Stimulated activated CD4-positive, alpha-beta T cell treated with anti-CD3 and anti-CD28 coated beads, Interleukin-15, amount 100 ng/mL, for 48 hours (primary cell): ENCODE measurements around the gene OR14I1.
"Not testable (repeated sequence)": the region's sequence is repeated elsewhere in the genome, so short reads cannot be mapped to it uniquely, and the experiment has no call there.

Source experiments
- DNase-seq, 2 donors: peaks; one replicate each; pipeline ENCODE4 v3.0.0-alpha.2; 2020; ENCODE audit warnings: low read depth in 2 of 2

The OR14I1 gene

GRCh38 chr1:248688527-248689298 lies 13.9 kb downstream of the OR14I1 start:
- DNase-seq: no peak

GRCh38 chr1:248686815-248687214 lies 15.8 kb downstream of the OR14I1 start:
- no peak for DNase-seq

GRCh38 chr1:248681651-248682050 lies 20.9 kb downstream of the OR14I1 start:
- no peak for DNase-seq

- DNase-seq: no peak
These were observed 32.6 kb downstream of the OR14I1 start for GRCh38 chr1:248670003-248670402.

- not testable (repeated sequence) for DNase-seq
These were observed 38.9 kb downstream of the OR14I1 start for GRCh38 chr1:248663453-248664328.

GRCh38 chr1:248656797-248657196 lies 45.8 kb downstream of the OR14I1 start:
- not testable (repeated sequence) for DNase-seq

GRCh38 chr1:248655354-248655753 lies 47.2 kb downstream of the OR14I1 start, which contains the start of gene OR2T27:
Gene OR2T27, minus strand, starts transcription at chr1:248655528. Its CDS starts 4,644 bp downstream, at chr1:248650884.
- not testable (repeated sequence) for DNase-seq
